ENCODE measurements around the gene KIF14.

Gene KIF14

DNA sequence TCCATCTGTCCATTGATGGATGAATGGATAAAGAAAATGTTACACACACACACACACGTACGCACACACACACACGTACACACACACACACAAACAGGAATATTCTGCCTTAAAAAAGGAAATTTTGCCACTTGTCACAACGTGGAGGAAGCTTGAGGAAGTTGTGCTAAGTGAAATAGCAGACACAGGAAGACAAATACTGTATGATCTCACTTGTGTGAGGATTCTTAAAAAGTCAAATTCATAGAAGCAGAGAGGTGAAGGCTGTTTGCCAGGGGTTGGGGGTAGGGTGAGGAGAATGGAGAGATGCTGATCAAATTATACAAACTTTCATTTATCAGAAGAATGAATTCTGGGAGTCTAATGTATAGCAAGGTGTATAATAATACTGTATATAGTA, 73.2 kb downstream of the KIF14 start:
- TF ChIP-seq CTCF (IDR thresholded peaks at IDR 0.05) = no peak

- TF ChIP-seq CTCF (IDR thresholded peaks at IDR 0.05) = no peak
These were observed 74.0 kb downstream of the KIF14 start for GRCh38 chr1:200546577-200546976.

DNA sequence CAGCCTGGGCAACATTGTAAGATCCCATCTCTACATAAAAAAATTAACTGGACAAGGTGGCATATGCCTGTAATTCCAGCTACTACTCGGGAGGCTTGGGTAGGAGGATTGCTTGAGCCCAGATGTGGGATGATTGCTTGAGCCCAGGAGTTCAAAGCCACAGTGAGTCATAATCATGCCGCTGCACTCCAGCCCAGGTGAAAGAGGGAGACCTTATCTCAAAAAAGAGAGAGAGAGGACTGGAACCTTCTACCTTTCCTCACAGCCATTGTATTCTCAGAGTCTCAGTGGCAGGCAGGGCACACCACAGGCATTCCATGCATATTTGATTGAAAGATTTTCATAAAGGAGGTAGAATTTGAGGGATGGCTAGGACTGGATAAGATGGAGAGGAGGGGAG, 78.4 kb downstream of the KIF14 start:
- TF ChIP-seq CTCF (IDR thresholded peaks at IDR 0.05) = no peak

GRCh38 chr1:200540281-200540680, 80.3 kb downstream of the KIF14 start:
- TF ChIP-seq CTCF (IDR thresholded peaks at IDR 0.05) = no peak

- no peak for TF ChIP-seq CTCF (IDR thresholded peaks at IDR 0.05)
These were observed 82.4 kb downstream of the KIF14 start for GRCh38 chr1:200538179-200538578.

GRCh38 chr1:200535605-200536004, 84.9 kb downstream of the KIF14 start:
- peak; percentile 51; the same call in 1 of the 2 replicates for TF ChIP-seq CTCF (IDR thresholded peaks at IDR 0.05)

DNA sequence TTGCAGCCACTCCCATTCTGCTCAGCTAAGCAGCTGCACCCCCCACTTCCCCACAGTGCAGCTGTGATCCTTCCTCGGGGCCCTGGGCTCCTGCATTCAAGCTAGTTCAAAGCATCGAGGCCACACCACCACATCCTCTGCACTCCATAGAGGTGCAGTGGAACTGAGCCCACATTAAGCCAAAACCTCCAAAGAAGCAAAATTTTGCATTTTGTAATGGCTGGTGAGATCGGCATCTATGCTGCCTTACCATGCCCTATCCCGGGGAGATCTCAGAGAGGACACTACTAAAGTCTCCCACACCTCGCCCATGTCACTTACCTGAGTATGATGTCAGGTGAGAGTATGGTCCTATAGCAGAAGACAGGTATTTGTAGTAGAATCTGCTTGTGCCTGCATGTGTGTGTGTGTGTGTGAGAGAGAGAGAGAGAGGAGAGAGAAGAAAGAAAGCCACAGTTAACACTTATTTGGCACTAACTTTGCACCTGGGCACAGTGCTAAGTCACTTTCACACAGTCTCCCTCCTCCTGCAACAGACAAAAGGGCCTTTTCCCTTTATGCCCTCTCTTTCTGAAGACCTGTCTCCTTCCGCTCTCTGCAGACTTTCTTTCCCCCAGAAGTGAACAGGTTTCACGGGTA, 89.8 kb downstream of the KIF14 start:
- no peak for TF ChIP-seq CTCF (IDR thresholded peaks at IDR 0.05)
